ENCODE results near the gene OR52N2. TPM values are rescaled to one million over a fixed set of nuclear protein-coding genes. Genes with fewer than 3 reads are reported as not detected.

OR52N2 gene
- not detected for total RNA-seq

- CTCF ChIA-PET, result interaction anchor here (0.8 to 1.6 kb wide), 4 partner anchors 188 to 332 kb away, joined by 3 to 10 read pairs (median 3); no protein-coding TSS in a partner anchor
- peaks cover 13% of the 10 kb centered on the region for H3K4me1 Mint-ChIP-seq
- ATAC-seq, result peak; percentile 94
- peak; percentile 82 for DNase-seq
- no peaks in the 10 kb centered on the region for H3K36me3 Mint-ChIP-seq
- peak within 1 kb of the TSS; percentile 89 for H3K4me3 Mint-ChIP-seq
- H3K27me3 Mint-ChIP-seq, result peaks cover 29% of the 10 kb centered on the region
- peak within 1 kb of the TSS; percentile 66 for H3K27ac Mint-ChIP-seq
- no peaks in the 10 kb centered on the region for H3K9me3 Mint-ChIP-seq (ENCODE audit: low read depth)
Observed at GRCh38 chr11:5808500-5809121, at the start of gene OR52N2. TSS of gene OR52N2 (plus strand) at chr11:5808924. CDS start at chr11:5820336, 11,412 bp downstream.

- ATAC-seq (no peak), DNase-seq (no peak)
- H3K4me3 Mint-ChIP-seq, result no peak overlapping the region
- H3K9me3 Mint-ChIP-seq (ENCODE audit: low read depth), result no peaks in the 10 kb centered on the region
- H3K36me3 Mint-ChIP-seq, result no peaks in the 10 kb centered on the region
- H3K27ac Mint-ChIP-seq, result no peak overlapping the region
- CTCF ChIA-PET, result no interaction called here
- H3K27me3 Mint-ChIP-seq, result no peaks in the 10 kb centered on the region
- no peaks in the 10 kb centered on the region for H3K4me1 Mint-ChIP-seq
Observed at GRCh38 chr11:5767056-5767455, 41.7 kb upstream of the OR52N2 start.

- Mint-ChIP-seq H3K36me3 (no peaks in the 10 kb centered on the region), H3K4me1 (no peaks in the 10 kb centered on the region), H3K9me3 (ENCODE audit: low read depth) (no peaks in the 10 kb centered on the region), H3K27me3 (peaks cover 29% of the 10 kb centered on the region), H3K27ac (no peak within 1 kb of the TSS), H3K4me3 (no peak within 1 kb of the TSS)
- DNase-seq, result no peak
- no peak for ATAC-seq
- CTCF ChIA-PET, result no interaction called here
Observed at GRCh38 chr11:5783255-5783654, 25.5 kb upstream of the OR52N2 start, which contains the start of gene OR52N5. TSS of gene OR52N5 (minus strand) at chr11:5783355. CDS start at chr11:5778634, 4,721 bp downstream.

- Mint-ChIP-seq H3K4me1 (no peaks in the 10 kb centered on the region), H3K27me3 (peaks cover 15% of the 10 kb centered on the region)
Observed at GRCh38 chr11:5791165-5791564, 17.6 kb upstream of the OR52N2 start, which contains the start of gene OR52N1. TSS of gene OR52N1 (minus strand) at chr11:5791265. CDS start at chr11:5788816, 2,449 bp downstream.

GRCh38 chr11:5796541-5796940, 12.2 kb upstream of the OR52N2 start:
- CTCF ChIA-PET, result no interaction called here
- Mint-ChIP-seq H3K4me3 (no peak overlapping the region), H3K9me3 (ENCODE audit: low read depth) (no peaks in the 10 kb centered on the region), H3K36me3 (no peaks in the 10 kb centered on the region), H3K4me1 (no peaks in the 10 kb centered on the region), H3K27me3 (peaks cover 30% of the 10 kb centered on the region), H3K27ac (no peak overlapping the region)
- DNase-seq (no peak), ATAC-seq (no peak)

More at GRCh38 chr11:5791165-5791564, 17.6 kb upstream of the OR52N2 start, which contains the start of gene OR52N1:
- DNase-seq, result no peak
- H3K27ac Mint-ChIP-seq, result no peak within 1 kb of the TSS
- no peaks in the 10 kb centered on the region for H3K9me3 Mint-ChIP-seq (ENCODE audit: low read depth)
- no peak for ATAC-seq
- CTCF ChIA-PET, result no interaction called here
- no peak within 1 kb of the TSS for H3K4me3 Mint-ChIP-seq
- no peaks in the 10 kb centered on the region for H3K36me3 Mint-ChIP-seq

- H3K4me3 Mint-ChIP-seq, result no peak overlapping the region
- ATAC-seq (no peak), DNase-seq (no peak)
- H3K4me1 Mint-ChIP-seq, result peaks cover 6% of the 10 kb centered on the region
- peaks cover 34% of the 10 kb centered on the region for H3K27me3 Mint-ChIP-seq
- peaks cover 2% of the 10 kb centered on the region for H3K36me3 Mint-ChIP-seq
- H3K9me3 Mint-ChIP-seq (ENCODE audit: low read depth), result no peaks in the 10 kb centered on the region
- CTCF ChIA-PET, result no interaction called here
- no peak overlapping the region for H3K27ac Mint-ChIP-seq
Observed at GRCh38 chr11:5803982-5804381, 4.7 kb upstream of the OR52N2 start.

- peaks cover 32% of the 10 kb centered on the region for H3K27me3 Mint-ChIP-seq
- no peak for ATAC-seq
- H3K4me3 Mint-ChIP-seq, result no peak overlapping the region
- H3K36me3 Mint-ChIP-seq, result peaks cover 2% of the 10 kb centered on the region
- DNase-seq, result no peak
- CTCF ChIA-PET, result interaction anchor here (1.6 kb wide), 1 partner anchor 207 kb away, joined by 4 read pairs; no protein-coding TSS in a partner anchor
- no peak overlapping the region for H3K27ac Mint-ChIP-seq
- no peaks in the 10 kb centered on the region for H3K9me3 Mint-ChIP-seq (ENCODE audit: low read depth)
- peaks cover 13% of the 10 kb centered on the region for H3K4me1 Mint-ChIP-seq
Observed at GRCh38 chr11:5807580-5807979, 1.1 kb upstream of the OR52N2 start.

GRCh38 chr11:5809122-5809519, 397 bp downstream of the OR52N2 start:
- Mint-ChIP-seq H3K4me3 (peak overlapping the region; percentile 89), H3K36me3 (no peaks in the 10 kb centered on the region), H3K27me3 (peaks cover 29% of the 10 kb centered on the region), H3K27ac (peak overlapping the region; percentile 66), H3K4me1 (peaks cover 13% of the 10 kb centered on the region), H3K9me3 (ENCODE audit: low read depth) (no peaks in the 10 kb centered on the region)
- ATAC-seq (peak; percentile 62), DNase-seq (no peak)
- CTCF ChIA-PET, result interaction anchor here (0.7 to 1.6 kb wide), 7 partner anchors 120 to 333 kb away, joined by 3 to 10 read pairs (median 3); partner anchors contain the start of genes TRIM22 and TRIM34

- Mint-ChIP-seq H3K4me1 (peaks cover 15% of the 10 kb centered on the region), H3K27ac (no peak overlapping the region), H3K4me3 (no peak overlapping the region), H3K27me3 (peaks cover 29% of the 10 kb centered on the region), H3K9me3 (ENCODE audit: low read depth) (no peaks in the 10 kb centered on the region), H3K36me3 (no peaks in the 10 kb centered on the region)
- ATAC-seq (no peak), DNase-seq (no peak)
- CTCF ChIA-PET, result interaction anchor here (0.7 to 1.6 kb wide), 6 partner anchors 84 to 215 kb away, joined by 3 to 10 read pairs (median 4); partner anchors contain the start of gene TRIM34
Observed at GRCh38 chr11:5809905-5810795, 1.4 kb downstream of the OR52N2 start.

- CTCF ChIA-PET, result no interaction called here
- H3K9me3 Mint-ChIP-seq (ENCODE audit: low read depth), result no peaks in the 10 kb centered on the region
- no peaks in the 10 kb centered on the region for H3K36me3 Mint-ChIP-seq
- DNase-seq (no peak), ATAC-seq (no peak)
- H3K27me3 Mint-ChIP-seq, result peaks cover 10% of the 10 kb centered on the region
- H3K27ac Mint-ChIP-seq, result no peak overlapping the region
- no peak overlapping the region for H3K4me3 Mint-ChIP-seq
- peaks cover 9% of the 10 kb centered on the region for H3K4me1 Mint-ChIP-seq
Observed at GRCh38 chr11:5815534-5815933, 6.8 kb downstream of the OR52N2 start.

GRCh38 chr11:5818245-5818886, 9.6 kb downstream of the OR52N2 start:
- H3K36me3 Mint-ChIP-seq, result no peaks in the 10 kb centered on the region
- peak overlapping the region; percentile 77 for H3K27ac Mint-ChIP-seq
- peaks cover 3% of the 10 kb centered on the region for H3K27me3 Mint-ChIP-seq
- peak; percentile 55 for ATAC-seq
- DNase-seq, result no peak
- CTCF ChIA-PET, result interaction anchor here (1.3 kb wide), 1 partner anchor 536 kb away, joined by 3 read pairs; no protein-coding TSS in a partner anchor
- H3K4me1 Mint-ChIP-seq, result peaks cover 9% of the 10 kb centered on the region
- peak overlapping the region; percentile 65 for H3K4me3 Mint-ChIP-seq
- no peaks in the 10 kb centered on the region for H3K9me3 Mint-ChIP-seq (ENCODE audit: low read depth)

GRCh38 chr11:5831196-5831829, 22.6 kb downstream of the OR52N2 start:
- ATAC-seq, result no peak
- no peak overlapping the region for H3K27ac Mint-ChIP-seq
- peaks cover 4% of the 10 kb centered on the region for H3K27me3 Mint-ChIP-seq
- H3K4me1 Mint-ChIP-seq, result no peaks in the 10 kb centered on the region
- H3K4me3 Mint-ChIP-seq, result no peak overlapping the region
- no peaks in the 10 kb centered on the region for H3K36me3 Mint-ChIP-seq
- DNase-seq, result no peak
- CTCF ChIA-PET, result interaction anchor here (1.4 kb wide), 1 partner anchor 9 kb away, joined by 3 read pairs; no protein-coding TSS in a partner anchor
- no peaks in the 10 kb centered on the region for H3K9me3 Mint-ChIP-seq (ENCODE audit: low read depth)

- H3K27me3 Mint-ChIP-seq, result peaks cover 10% of the 10 kb centered on the region
- H3K4me1 Mint-ChIP-seq, result no peaks in the 10 kb centered on the region
- no peak overlapping the region for H3K4me3 Mint-ChIP-seq
- H3K27ac Mint-ChIP-seq, result no peak overlapping the region
- no peaks in the 10 kb centered on the region for H3K9me3 Mint-ChIP-seq (ENCODE audit: low read depth)
- no peaks in the 10 kb centered on the region for H3K36me3 Mint-ChIP-seq
- CTCF ChIA-PET, result no interaction called here
- no peak for ATAC-seq
- no peak for DNase-seq
Observed at GRCh38 chr11:5833446-5833845, 24.7 kb downstream of the OR52N2 start.
